Cardiac fibroblast (primary cell): ENCODE data around the gene MCL1.
A peak's percentile ranks its signal among the peaks of the same experiment; 100 is the strongest.
"Not testable (repeated sequence)": the region's sequence is repeated elsewhere in the genome, so short reads cannot be mapped to it uniquely, and the experiment has no call there.

Experiments
- DNase-seq, 2 donors: peaks; one replicate each; pipeline versions ENCODE4 v3.0.0 to v3.0.0-alpha.2; 2010; ENCODE audit warnings: low read depth in 2 of 2
- H3K4me3 ChIP-seq, 2 donors: replicated peaks in 1 of 2; 1 replicate in 1 of 2; 2 replicates in 1 of 2; pipeline ENCODE4 v1.5.1; 2011; ENCODE audit warnings: low read depth in 2 of 2, low read length in 2 of 2, mild to moderate bottlenecking in 2 of 2, moderate library complexity in 1 of 2
- TF ChIP-seq, protein P1 (sequence below): IDR thresholded peaks from one replicate; pipeline ENCODE4 v1.5.1; 2011; ENCODE audit warnings: low read depth, mild to moderate bottlenecking, low read length, inconsistent platforms

The MCL1 gene

DNA sequence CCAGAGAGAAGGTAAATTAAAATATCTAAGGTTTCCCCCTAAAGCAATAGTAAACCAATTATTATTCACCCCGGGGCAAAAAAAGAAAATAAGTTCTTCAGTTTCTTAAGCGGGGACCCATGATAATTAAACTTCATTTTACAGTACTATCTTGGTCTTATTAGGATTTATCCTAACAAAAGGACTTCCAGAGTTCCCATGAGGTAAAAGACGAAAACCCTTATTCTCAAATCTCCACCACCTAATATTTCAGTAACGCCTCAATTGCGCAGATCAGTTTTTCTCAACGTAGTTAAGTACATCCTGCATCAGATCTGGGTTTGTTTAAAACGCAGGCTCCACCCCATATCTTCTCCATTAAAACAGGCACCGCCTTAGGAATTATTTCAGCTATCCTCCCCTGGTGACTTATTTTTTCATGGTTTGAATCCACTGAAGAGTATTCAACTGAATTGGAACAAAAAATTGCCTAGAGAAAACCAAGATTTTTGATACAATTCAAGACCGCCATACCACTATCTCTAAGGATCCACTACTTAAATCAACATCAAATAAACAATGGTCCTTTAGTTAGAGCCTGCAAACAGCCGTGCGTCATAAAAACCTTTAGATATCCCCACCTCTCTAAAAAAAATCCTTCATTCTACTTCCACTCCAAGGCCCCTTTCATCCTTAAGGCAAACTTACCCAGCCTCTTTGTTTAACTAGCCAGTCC is 1.7 kb downstream of the MCL1 start:
- TF ChIP-seq, protein P1, sequence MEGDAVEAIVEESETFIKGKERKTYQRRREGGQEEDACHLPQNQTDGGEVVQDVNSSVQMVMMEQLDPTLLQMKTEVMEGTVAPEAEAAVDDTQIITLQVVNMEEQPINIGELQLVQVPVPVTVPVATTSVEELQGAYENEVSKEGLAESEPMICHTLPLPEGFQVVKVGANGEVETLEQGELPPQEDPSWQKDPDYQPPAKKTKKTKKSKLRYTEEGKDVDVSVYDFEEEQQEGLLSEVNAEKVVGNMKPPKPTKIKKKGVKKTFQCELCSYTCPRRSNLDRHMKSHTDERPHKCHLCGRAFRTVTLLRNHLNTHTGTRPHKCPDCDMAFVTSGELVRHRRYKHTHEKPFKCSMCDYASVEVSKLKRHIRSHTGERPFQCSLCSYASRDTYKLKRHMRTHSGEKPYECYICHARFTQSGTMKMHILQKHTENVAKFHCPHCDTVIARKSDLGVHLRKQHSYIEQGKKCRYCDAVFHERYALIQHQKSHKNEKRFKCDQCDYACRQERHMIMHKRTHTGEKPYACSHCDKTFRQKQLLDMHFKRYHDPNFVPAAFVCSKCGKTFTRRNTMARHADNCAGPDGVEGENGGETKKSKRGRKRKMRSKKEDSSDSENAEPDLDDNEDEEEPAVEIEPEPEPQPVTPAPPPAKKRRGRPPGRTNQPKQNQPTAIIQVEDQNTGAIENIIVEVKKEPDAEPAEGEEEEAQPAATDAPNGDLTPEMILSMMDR, result no peak
- peak; percentile 61 to 69 for DNase-seq
- peak overlapping the region; percentile 92 to 99 for H3K4me3 ChIP-seq

DNA sequence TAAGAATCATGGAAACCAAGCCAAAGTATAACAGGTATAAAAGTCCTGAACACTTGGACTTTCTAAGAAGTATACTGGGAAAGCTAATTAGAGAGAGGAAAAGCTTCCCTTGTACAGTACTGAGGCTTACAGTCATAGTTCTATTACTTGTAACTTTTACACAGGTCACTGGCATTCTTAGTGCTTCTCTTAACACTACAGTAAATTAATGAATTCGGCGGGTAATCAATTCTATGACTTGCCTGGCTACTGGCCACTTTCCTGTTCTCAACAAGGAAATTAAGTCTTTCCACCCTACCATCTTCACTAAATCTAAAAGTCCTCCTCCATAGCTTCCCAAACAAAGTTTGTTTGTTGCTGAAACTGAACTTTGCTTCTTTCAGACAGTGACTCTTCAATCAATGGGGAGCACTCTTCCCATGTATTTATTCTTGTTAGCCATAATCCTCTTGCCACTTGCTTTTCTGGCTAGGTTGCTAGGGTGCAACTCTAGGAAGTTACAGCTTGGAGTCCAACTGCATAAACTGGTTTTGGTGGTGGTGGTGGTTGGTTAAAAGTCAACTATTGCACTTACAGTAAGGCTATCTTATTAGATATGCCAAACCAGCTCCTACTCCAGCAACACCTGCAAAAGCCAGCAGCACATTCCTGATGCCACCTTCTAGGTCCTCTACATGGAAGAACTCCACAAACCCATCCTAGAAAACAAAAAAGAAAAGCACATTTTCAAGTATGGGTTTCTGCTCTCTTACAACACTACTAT is 2.4 kb downstream of the MCL1 start:
- TF ChIP-seq, protein P1, result no peak
- peak overlapping the region; percentile 92 to 99 for H3K4me3 ChIP-seq
- DNase-seq, result peak; percentile 49 to 60

DNA sequence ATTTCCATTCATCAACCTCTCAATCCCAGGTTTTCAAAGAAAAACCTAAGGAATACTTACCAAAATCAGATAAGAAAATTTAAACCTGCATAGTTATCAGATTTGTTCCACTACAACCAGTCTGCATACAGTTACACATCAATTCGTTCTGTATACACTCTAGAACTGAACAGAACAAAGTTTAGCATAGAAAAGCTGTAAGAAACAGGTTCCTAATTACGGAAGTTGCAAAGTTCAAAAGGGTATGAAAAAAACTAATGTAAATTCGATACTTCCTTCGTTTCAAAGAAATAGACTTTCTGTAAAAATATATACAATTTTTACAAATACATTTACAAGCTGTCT is 3.1 kb downstream of the MCL1 start:
- peak overlapping the region; percentile 92 to 99 for H3K4me3 ChIP-seq
- peak in 1 of 2 donors; percentile 54 for DNase-seq
- TF ChIP-seq, protein P1, result no peak

DNA sequence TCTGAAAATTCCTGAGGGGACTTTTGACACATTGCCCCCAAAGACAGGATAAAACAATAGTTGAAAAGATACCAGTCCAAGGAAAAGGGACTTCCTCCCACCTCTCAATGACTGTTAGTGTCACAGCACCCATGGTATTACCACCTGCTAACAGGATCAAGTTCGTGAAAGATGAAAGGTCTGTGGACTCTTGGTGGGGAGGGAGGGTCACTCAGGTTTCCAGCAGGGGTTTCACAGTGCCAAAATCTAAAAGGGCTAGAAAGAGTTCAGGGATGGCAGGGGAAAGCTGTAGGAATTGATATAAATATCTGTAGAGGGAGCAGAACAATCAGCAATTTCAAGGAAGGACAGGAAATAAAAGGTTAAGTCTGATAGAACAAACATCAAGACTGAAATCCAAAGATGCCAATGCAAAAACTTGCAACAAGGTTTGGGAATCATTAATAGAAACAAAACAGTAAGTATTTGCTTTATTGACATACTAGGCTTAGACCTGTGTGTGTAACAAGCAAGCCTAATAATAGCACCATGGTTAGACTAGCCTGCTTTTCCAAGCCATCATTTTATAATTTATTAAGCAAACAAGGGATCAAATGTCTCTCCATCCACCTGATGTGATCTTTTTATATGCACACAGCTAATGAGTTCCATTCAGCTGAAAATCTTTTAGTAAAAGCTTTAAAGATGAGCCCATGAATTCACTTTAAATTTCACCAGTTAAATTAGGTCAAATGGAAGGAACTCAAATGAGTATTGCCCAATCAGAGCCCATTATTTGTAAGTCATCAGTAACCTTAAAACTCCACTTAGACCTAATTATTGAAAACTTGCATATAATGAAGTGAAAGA is 3.7 kb downstream of the MCL1 start:
- H3K4me3 ChIP-seq, result peak overlapping the region; percentile 92 to 99
- DNase-seq, result peak; percentile 40 to 46
- TF ChIP-seq, protein P1, result no peak

DNA sequence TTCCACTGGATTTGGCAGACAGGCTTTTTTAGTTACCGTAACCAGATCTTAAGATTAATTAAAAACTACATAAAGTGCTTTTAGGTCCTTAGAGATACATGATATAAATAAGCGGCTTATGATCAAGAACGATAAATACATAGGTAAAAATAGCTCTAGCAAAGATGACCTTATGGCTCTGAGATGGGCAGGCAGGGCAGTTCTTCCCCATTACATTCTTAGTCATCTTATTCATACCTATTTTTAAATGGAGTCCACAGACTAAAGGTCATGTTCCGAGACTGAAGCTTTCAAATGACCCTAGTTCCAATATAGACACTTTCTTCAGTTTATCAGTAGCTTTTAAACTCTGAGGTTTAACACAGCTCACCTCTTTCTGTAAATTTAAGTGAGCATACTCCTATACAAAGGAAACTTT is 4.3 kb downstream of the MCL1 start:
- DNase-seq, result no peak
- H3K4me3 ChIP-seq, result peak overlapping the region; percentile 92 to 99
- TF ChIP-seq, protein P1, result no peak

DNA sequence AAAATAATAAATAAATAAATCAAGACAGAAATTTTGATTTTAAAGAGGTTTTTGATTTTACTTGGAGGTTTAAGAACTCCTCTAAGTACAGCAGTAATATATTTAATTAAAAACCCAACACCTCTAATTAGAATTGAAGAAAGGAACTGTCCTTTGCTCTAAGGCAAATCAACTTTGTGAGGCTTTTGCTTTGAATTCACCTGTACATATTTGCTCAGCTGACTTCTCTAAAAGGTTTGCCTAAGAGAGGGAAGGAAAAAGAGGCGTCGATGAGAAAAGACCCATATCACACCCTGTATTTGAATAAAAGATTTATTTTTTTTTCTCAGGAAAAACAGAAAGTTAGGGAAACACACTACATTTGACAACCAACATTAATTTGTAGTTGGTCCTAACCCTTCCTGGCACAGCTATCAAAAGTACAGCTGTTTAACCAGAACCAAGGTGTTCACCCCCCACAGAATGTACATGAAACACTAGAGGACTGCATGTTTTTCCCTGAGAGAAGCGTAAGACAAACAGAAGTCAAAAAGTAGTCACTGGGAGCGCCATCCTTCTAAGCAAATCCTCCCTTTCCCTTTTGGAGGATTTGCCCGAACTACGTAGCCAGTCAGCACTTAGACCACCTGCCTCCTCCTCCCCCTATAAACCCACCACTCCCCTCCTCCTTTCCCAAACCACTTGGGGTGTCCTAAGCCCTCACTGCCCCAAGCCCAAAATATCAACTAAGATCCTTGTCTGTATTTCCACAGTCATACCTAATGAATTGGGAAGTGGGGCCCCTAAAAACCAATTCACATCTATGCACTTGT is 4.9 kb downstream of the MCL1 start:
- TF ChIP-seq, protein P1, result no peak
- peak; percentile 49 to 68 for DNase-seq
- H3K4me3 ChIP-seq, result peak overlapping the region; percentile 92 to 99

DNA sequence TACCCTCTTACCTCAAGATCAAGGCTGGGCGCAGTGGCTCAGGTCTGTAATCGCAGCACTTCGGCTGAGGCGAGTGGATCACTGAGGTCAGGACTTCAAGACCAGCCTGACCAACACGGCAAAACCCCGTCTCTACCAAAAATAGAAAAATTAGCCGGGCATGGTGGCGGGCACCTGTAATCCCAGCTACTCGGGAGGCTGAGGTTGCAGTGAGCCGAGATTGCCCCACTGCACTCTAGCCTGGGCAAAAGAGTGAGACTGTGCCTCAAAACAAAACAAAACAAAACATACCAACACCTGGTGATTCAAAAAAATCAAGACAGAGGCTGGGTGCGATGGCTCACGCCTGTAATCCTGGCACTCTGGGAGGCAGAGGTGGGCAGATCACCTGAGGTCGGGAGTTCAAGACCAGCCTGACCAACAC is 5.8 kb downstream of the MCL1 start:
- not testable (repeated sequence) for DNase-seq, H3K4me3 ChIP-seq
